Activated T-helper 1 cell treated with anti-CD3 and anti-CD28 coated beads, Interleukin-12 subunit alpha, Interleukin-12 subunit beta, Interleukin-2, Interleukin-4 antibody, amounts not matched to agents 30 ng/mL and 10 ng/mL and 1 ng/mL, durations not matched to agents 14 hours and 24 hours and 36 hours (primary cell): ENCODE measurements around the gene RNF150. TPM values are rescaled to one million over a fixed set of nuclear protein-coding genes. Genes with fewer than 3 reads are reported as not detected.

Experiments used
- DNase-seq: peaks from one replicate; pipeline ENCODE4 v3.0.0; 2021; ENCODE audit warnings: low spot score
- H3K27ac Mint-ChIP-seq: one replicate; pipeline ENCODE4 v1.8.0; 2021; ENCODE audit warnings: mild to moderate bottlenecking, mixed read lengths
- H3K27me3 Mint-ChIP-seq: one replicate; pipeline ENCODE4 v1.8.0; 2022; ENCODE audit warnings: mild to moderate bottlenecking, moderate library complexity, mixed read lengths; ENCODE audit not compliant: insufficient read depth
- H3K36me3 Mint-ChIP-seq: one replicate; pipeline ENCODE4 v1.8.0; 2021; ENCODE audit warnings: low read depth, mixed read lengths
- H3K4me1 Mint-ChIP-seq: one replicate; pipeline ENCODE4 v1.8.0; 2021; ENCODE audit warnings: low read depth, mixed read lengths
- H3K4me3 Mint-ChIP-seq: one replicate; pipeline ENCODE4 v1.8.0; 2021; ENCODE audit warnings: mild to moderate bottlenecking, moderate library complexity, mixed read lengths
- H3K9me3 Mint-ChIP-seq: one replicate; pipeline ENCODE4 v1.8.0; 2021; ENCODE audit warnings: mixed read lengths
- intact Hi-C: fragments of 100-400 bp; cut with micrococcal nuclease; formaldehyde crosslinking; loops from one replicate; pipeline ENCODE4 v1.15.1; 2024
- total RNA-seq: library from RNA; stranded (reverse); gene quantifications from 2 replicates; pipeline ENCODE4 v1.2.3, GENCODE V29; 2022

The RNF150 gene
- total RNA-seq, 1 donor from 2014 or later = not detected

- no peaks in the 10 kb centered on the region for H3K9me3 Mint-ChIP-seq
- H3K4me1 Mint-ChIP-seq = no peaks in the 10 kb centered on the region
- no peak overlapping the region for H3K4me3 Mint-ChIP-seq
- H3K27me3 Mint-ChIP-seq = no peaks in the 10 kb centered on the region
- intact Hi-C loops = no loop called here
- no peak overlapping the region for H3K27ac Mint-ChIP-seq
- DNase-seq = no peak
- H3K36me3 Mint-ChIP-seq = no peaks in the 10 kb centered on the region
These were observed 130.1 kb downstream of the RNF150 start for GRCh38 chr4:141003193-141003592.

- intact Hi-C loops = no loop called here
- Mint-ChIP-seq H3K4me3 (no peak overlapping the region), H3K9me3 (no peaks in the 10 kb centered on the region)
These were observed 130.9 kb downstream of the RNF150 start for GRCh38 chr4:141002323-141002805.

GRCh38 chr4:140996766-140997165, 136.5 kb downstream of the RNF150 start:
- DNase-seq = no peak
- Mint-ChIP-seq H3K27ac (no peak overlapping the region), H3K27me3 (no peaks in the 10 kb centered on the region), H3K36me3 (no peaks in the 10 kb centered on the region), H3K9me3 (no peaks in the 10 kb centered on the region), H3K4me1 (no peaks in the 10 kb centered on the region), H3K4me3 (no peak overlapping the region)
- intact Hi-C loops = no loop called here

More at GRCh38 chr4:141002323-141002805, 130.9 kb downstream of the RNF150 start:
- no peak overlapping the region for H3K27ac Mint-ChIP-seq
- no peaks in the 10 kb centered on the region for H3K36me3 Mint-ChIP-seq
- DNase-seq = no peak
- no peaks in the 10 kb centered on the region for H3K4me1 Mint-ChIP-seq
- no peaks in the 10 kb centered on the region for H3K27me3 Mint-ChIP-seq

GRCh38 chr4:140995058-140995457, 138.2 kb downstream of the RNF150 start:
- H3K27ac Mint-ChIP-seq = no peak overlapping the region
- H3K4me1 Mint-ChIP-seq = no peaks in the 10 kb centered on the region
- H3K36me3 Mint-ChIP-seq = no peaks in the 10 kb centered on the region
- no peak overlapping the region for H3K4me3 Mint-ChIP-seq
- no peak for DNase-seq
- intact Hi-C loops = no loop called here
- H3K9me3 Mint-ChIP-seq = no peaks in the 10 kb centered on the region
- no peaks in the 10 kb centered on the region for H3K27me3 Mint-ChIP-seq

GRCh38 chr4:140994015-140994414, 139.3 kb downstream of the RNF150 start:
- Mint-ChIP-seq H3K36me3 (no peaks in the 10 kb centered on the region), H3K9me3 (no peaks in the 10 kb centered on the region), H3K27me3 (no peaks in the 10 kb centered on the region), H3K27ac (no peak overlapping the region), H3K4me1 (no peaks in the 10 kb centered on the region), H3K4me3 (no peak overlapping the region)
- intact Hi-C loops = no loop called here
- no peak for DNase-seq

- Mint-ChIP-seq H3K27ac (no peak overlapping the region), H3K36me3 (no peaks in the 10 kb centered on the region), H3K4me1 (no peaks in the 10 kb centered on the region), H3K9me3 (no peaks in the 10 kb centered on the region), H3K4me3 (no peak overlapping the region), H3K27me3 (no peaks in the 10 kb centered on the region)
- no peak for DNase-seq
- intact Hi-C loops = no loop called here
These were observed 139.9 kb downstream of the RNF150 start for GRCh38 chr4:140993370-140993769.

GRCh38 chr4:140989944-140990343, 143.3 kb downstream of the RNF150 start:
- no peaks in the 10 kb centered on the region for H3K36me3 Mint-ChIP-seq

GRCh38 chr4:140986045-140986444, 147.2 kb downstream of the RNF150 start:
- no peaks in the 10 kb centered on the region for H3K9me3 Mint-ChIP-seq
- intact Hi-C loops = no loop called here
- H3K4me1 Mint-ChIP-seq = no peaks in the 10 kb centered on the region
- no peaks in the 10 kb centered on the region for H3K36me3 Mint-ChIP-seq
- no peak overlapping the region for H3K4me3 Mint-ChIP-seq
- H3K27ac Mint-ChIP-seq = no peak overlapping the region
- no peak for DNase-seq
- H3K27me3 Mint-ChIP-seq = no peaks in the 10 kb centered on the region

More at GRCh38 chr4:140989944-140990343, 143.3 kb downstream of the RNF150 start:
- H3K27me3 Mint-ChIP-seq = no peaks in the 10 kb centered on the region
- DNase-seq = no peak
- H3K4me3 Mint-ChIP-seq = no peak overlapping the region
- no peaks in the 10 kb centered on the region for H3K9me3 Mint-ChIP-seq
- no peak overlapping the region for H3K27ac Mint-ChIP-seq
- no peaks in the 10 kb centered on the region for H3K4me1 Mint-ChIP-seq
- intact Hi-C loops = no loop called here

- no peaks in the 10 kb centered on the region for H3K4me1 Mint-ChIP-seq
- no peaks in the 10 kb centered on the region for H3K27me3 Mint-ChIP-seq
- H3K27ac Mint-ChIP-seq = no peak overlapping the region
- H3K4me3 Mint-ChIP-seq = no peak overlapping the region
- H3K36me3 Mint-ChIP-seq = no peaks in the 10 kb centered on the region
- H3K9me3 Mint-ChIP-seq = no peaks in the 10 kb centered on the region
- intact Hi-C loops = no loop called here
- no peak for DNase-seq
These were observed 150.5 kb downstream of the RNF150 start for GRCh38 chr4:140982613-140983340.

- H3K4me3 Mint-ChIP-seq = no peak overlapping the region
- H3K9me3 Mint-ChIP-seq = no peaks in the 10 kb centered on the region
- no peak overlapping the region for H3K27ac Mint-ChIP-seq
- no peaks in the 10 kb centered on the region for H3K27me3 Mint-ChIP-seq
- no peak for DNase-seq
- intact Hi-C loops = no loop called here
- no peaks in the 10 kb centered on the region for H3K36me3 Mint-ChIP-seq
- H3K4me1 Mint-ChIP-seq = no peaks in the 10 kb centered on the region
These were observed 152.7 kb downstream of the RNF150 start for GRCh38 chr4:140980426-140981200.

- DNase-seq = no peak
These were observed 156.5 kb downstream of the RNF150 start for GRCh38 chr4:140976768-140977167.

GRCh38 chr4:140971077-140971792, 162.0 kb downstream of the RNF150 start:
- no peaks in the 10 kb centered on the region for H3K9me3 Mint-ChIP-seq
- H3K4me3 Mint-ChIP-seq = no peak overlapping the region
- peaks cover 2% of the 10 kb centered on the region for H3K27me3 Mint-ChIP-seq
- H3K27ac Mint-ChIP-seq = no peak overlapping the region
- H3K4me1 Mint-ChIP-seq = no peaks in the 10 kb centered on the region
- no peaks in the 10 kb centered on the region for H3K36me3 Mint-ChIP-seq
- no peak for DNase-seq
- intact Hi-C loops = no loop called here

More at GRCh38 chr4:140976768-140977167, 156.5 kb downstream of the RNF150 start:
- intact Hi-C loops = no loop called here
- H3K4me3 Mint-ChIP-seq = no peak overlapping the region
- no peak overlapping the region for H3K27ac Mint-ChIP-seq
- H3K27me3 Mint-ChIP-seq = peaks cover 2% of the 10 kb centered on the region
- H3K4me1 Mint-ChIP-seq = no peaks in the 10 kb centered on the region
- H3K36me3 Mint-ChIP-seq = no peaks in the 10 kb centered on the region
- H3K9me3 Mint-ChIP-seq = no peaks in the 10 kb centered on the region

GRCh38 chr4:140969296-140969695, 164.0 kb downstream of the RNF150 start:
- DNase-seq = no peak

More at GRCh38 chr4:140969296-140969695, 164.0 kb downstream of the RNF150 start:
- Mint-ChIP-seq H3K27me3 (peaks cover 2% of the 10 kb centered on the region), H3K36me3 (no peaks in the 10 kb centered on the region), H3K27ac (no peak overlapping the region), H3K4me1 (no peaks in the 10 kb centered on the region), H3K4me3 (no peak overlapping the region), H3K9me3 (no peaks in the 10 kb centered on the region)
- intact Hi-C loops = no loop called here
